SK-N-SH (cell line): Measurements from ENCODE around the gene AGO1. TPM values are rescaled to one million over a fixed set of nuclear protein-coding genes. Genes with fewer than 3 reads are reported as not detected.

Experiments used
- CTCF ChIA-PET: fragments of 300-600, 350-600 bp; formaldehyde crosslinking; extraction: SDS; loops from one replicate; lab custom pipeline; 2021; lab: Yijun Ruan, JAX
- POLR2A ChIA-PET: fragments of 350-600 bp; sonication (Branson Sonifier 250); formaldehyde crosslinking; extraction: SDS; loops from one replicate; lab custom pipeline; 2020; ENCODE audit warnings: antibody characterized with exemption, inconsistent platforms; lab: Yijun Ruan, JAX
- DNase-seq: peaks from one replicate; pipeline ENCODE4 v3.0.0; 2012
- H2AFZ ChIP-seq: fragments of 200-600 bp; sonication (generic); 2 replicates; pipeline ENCODE4 v1.8.1; 2016; ENCODE audit warnings: antibody characterized with exemption, mild to moderate bottlenecking, low read depth
- H3F3A ChIP-seq: fragments of 200-600 bp; sonication (generic); replicated peaks from 2 replicates; pipeline ENCODE3; 2016; ENCODE audit warnings: antibody characterized with exemption, mild to moderate bottlenecking; ENCODE audit not compliant: insufficient read depth
- H3K27ac ChIP-seq, 2 experiments: fragments of 200-500 bp in 1 of 2; fragments of 200-600 bp in 1 of 2; sonication (Bioruptor generic) in 1 of 2; sonication (generic), shearing (Covaris generic) in 1 of 2; 2 replicates each; pipeline versions ENCODE4 v1.5.1 to v1.6.1; 2014 to 2016; ENCODE audit warnings: low read depth in 2 of 2, inconsistent platforms in 1 of 2, low read length in 1 of 2, mild to moderate bottlenecking in 1 of 2, mixed read lengths in 1 of 2
- H3K27me3 ChIP-seq: fragments of 200-600 bp; sonication (generic), shearing (Covaris generic); 2 replicates; pipeline ENCODE4 v1.6.1; 2016; ENCODE audit warnings: mixed run types; ENCODE audit not compliant: insufficient read depth
- H3K36me3 ChIP-seq, 2 experiments: fragments of 200-500 bp in 1 of 2; fragments of 200-600 bp in 1 of 2; sonication (Bioruptor generic) in 1 of 2; sonication (generic) in 1 of 2; replicated peaks in 1 of 2; 2 replicates each; pipeline versions ENCODE3 to v1.5.1; 2014 to 2016; ENCODE audit warnings: low read length in 1 of 2, mild to moderate bottlenecking in 1 of 2; ENCODE audit not compliant: insufficient read depth in 2 of 2, control insufficient read depth in 1 of 2
- H3K4me1 ChIP-seq, 2 experiments: fragments of 200-500 bp in 1 of 2; fragments of 200-600 bp in 1 of 2; sonication (Bioruptor generic) in 1 of 2; sonication (generic), shearing (Covaris generic) in 1 of 2; 2 replicates each; pipeline versions ENCODE4 v1.5.1 to v1.6.1; 2014 to 2016; ENCODE audit warnings: low read depth in 1 of 2, low read length in 1 of 2, mixed run types in 1 of 2; ENCODE audit not compliant: insufficient read depth in 2 of 2, control insufficient read depth in 1 of 2
- H3K4me2 ChIP-seq: fragments of 200-600 bp; sonication (generic), shearing (Covaris generic); 2 replicates; pipeline ENCODE4 v1.6.1; 2017; ENCODE audit warnings: mixed run types
- H3K4me3 ChIP-seq, 2 experiments: fragments of 200-500 bp in 1 of 2; fragments of 200-600 bp in 1 of 2; sonication (Bioruptor generic) in 1 of 2; sonication (generic), shearing (Covaris generic) in 1 of 2; 2 replicates each; pipeline versions ENCODE4 v1.5.1 to v1.8.1; 2014 to 2016; ENCODE audit warnings: low read depth in 2 of 2, inconsistent platforms in 1 of 2, low read length in 1 of 2, mild to moderate bottlenecking in 1 of 2, mixed read lengths in 1 of 2, moderate library complexity in 1 of 2
- H3K79me2 ChIP-seq: fragments of 200-600 bp; sonication (generic); 2 replicates; pipeline ENCODE4 v1.8.1; 2017; ENCODE audit warnings: mild to moderate bottlenecking; ENCODE audit not compliant: insufficient read depth
- H3K9ac ChIP-seq: fragments of 200-600 bp; sonication (generic); 2 replicates; pipeline ENCODE4 v1.6.1; 2017; ENCODE audit warnings: mixed run types
- H3K9me2 ChIP-seq: fragments of 200-600 bp; sonication (generic); 2 replicates; pipeline ENCODE4 v1.6.1; 2017; ENCODE audit warnings: mixed run types
- H3K9me3 ChIP-seq: fragments of 200-600 bp; sonication (generic); 2 replicates; pipeline ENCODE4 v1.6.1; 2017; ENCODE audit warnings: mixed run types, mild to moderate bottlenecking, moderate library complexity
- H4K20me1 ChIP-seq: fragments of 200-600 bp; sonication (generic); 2 replicates; pipeline ENCODE4 v1.6.1; 2017; ENCODE audit warnings: mild to moderate bottlenecking, mixed run types; ENCODE audit not compliant: insufficient read depth
- ELF1 ChIP-seq: IDR thresholded peaks from 2 replicates; pipeline ENCODE4 v1.4.0; 2012
- FOSL2 ChIP-seq: IDR thresholded peaks from 2 replicates; pipeline ENCODE4 v1.4.0; 2012; ENCODE audit warnings: low read depth, mild to moderate bottlenecking, moderate library complexity, borderline replicate concordance
- JUND ChIP-seq: IDR thresholded peaks from 2 replicates; pipeline ENCODE4 v1.4.0; 2012
- MEF2A ChIP-seq: IDR thresholded peaks from 2 replicates; pipeline ENCODE4 v1.4.0; 2012; ENCODE audit warnings: low read depth, borderline replicate concordance
- RCOR1 ChIP-seq: fragments of 150-350 bp; IDR thresholded peaks from 2 replicates; pipeline ENCODE4 v1.6.1; 2017; ENCODE audit warnings: antibody characterized with exemption, low read length
- RFX5 ChIP-seq: IDR thresholded peaks from 2 replicates; pipeline ENCODE4 v1.6.1; 2012; ENCODE audit warnings: mild to moderate bottlenecking, improper control_type of control experiment, low read length
- RXRA ChIP-seq: IDR thresholded peaks from 2 replicates; pipeline ENCODE4 v1.4.0; 2012; ENCODE audit warnings: low read depth, mild to moderate bottlenecking, borderline replicate concordance
- SIN3A ChIP-seq: IDR thresholded peaks from 2 replicates; pipeline ENCODE4 v1.6.1; 2012; ENCODE audit warnings: low read depth, mild to moderate bottlenecking, low read length, moderate library complexity, borderline replicate concordance
- TAF1 ChIP-seq: IDR thresholded peaks from 2 replicates; pipeline ENCODE4 v1.6.1; 2012; ENCODE audit warnings: low read depth, mild to moderate bottlenecking, low read length, moderate library complexity, borderline replicate concordance
- TCF12 ChIP-seq: IDR thresholded peaks from 2 replicates; pipeline ENCODE4 v1.4.0; 2012
- TEAD4 ChIP-seq: IDR thresholded peaks from 2 replicates; pipeline ENCODE4 v1.4.0; 2012; ENCODE audit warnings: mild to moderate bottlenecking, borderline replicate concordance; ENCODE audit not compliant: insufficient read depth
- USF1 ChIP-seq: IDR thresholded peaks from 2 replicates; pipeline ENCODE4 v1.4.0; 2012; ENCODE audit warnings: low read depth, borderline replicate concordance
- YY1 ChIP-seq: IDR thresholded peaks from 2 replicates; pipeline ENCODE4 v1.4.0; 2012; ENCODE audit warnings: low read depth, mild to moderate bottlenecking
- WGBS: methylation state at CpG from one replicate; pipeline ENCODE4 v1.1.6; 2017; ENCODE audit warnings: low lambda C conversion rate; 5-methylcytosine and 5-hydroxymethylcytosine counted together
- polyA plus RNA-seq, 3 experiments: library from polyadenylated mRNA; depleted of rRNA; stranded (reverse); fragments of >200 nt; gene quantifications; 2 replicates each; pipeline ENCODE4 v1.2.3, GENCODE V29; 2012
- TF ChIP-seq, protein P1 (sequence below): IDR thresholded peaks from 2 replicates; pipeline ENCODE4 v1.4.0; 2012; ENCODE audit warnings: low read depth, borderline replicate concordance
- TF ChIP-seq, protein P2 (sequence below): fragments of 200-600 bp; sonication (generic); IDR thresholded peaks from 2 replicates; pipeline ENCODE4 v1.6.1; 2017; ENCODE audit warnings: antibody characterized with exemption, mild to moderate bottlenecking, moderate library complexity
- TF ChIP-seq, protein P3 (sequence below): IDR thresholded peaks from 2 replicates; pipeline ENCODE4; 2012
- TF ChIP-seq, protein P4 (sequence below): IDR thresholded peaks from 2 replicates; pipeline ENCODE4 v1.4.0; 2012; ENCODE audit warnings: low read depth

The AGO1 gene
- polyA plus RNA-seq, 1 of the 3 experiments (the other 2 are of a cell fraction) = 7.8 TPM

DNA sequence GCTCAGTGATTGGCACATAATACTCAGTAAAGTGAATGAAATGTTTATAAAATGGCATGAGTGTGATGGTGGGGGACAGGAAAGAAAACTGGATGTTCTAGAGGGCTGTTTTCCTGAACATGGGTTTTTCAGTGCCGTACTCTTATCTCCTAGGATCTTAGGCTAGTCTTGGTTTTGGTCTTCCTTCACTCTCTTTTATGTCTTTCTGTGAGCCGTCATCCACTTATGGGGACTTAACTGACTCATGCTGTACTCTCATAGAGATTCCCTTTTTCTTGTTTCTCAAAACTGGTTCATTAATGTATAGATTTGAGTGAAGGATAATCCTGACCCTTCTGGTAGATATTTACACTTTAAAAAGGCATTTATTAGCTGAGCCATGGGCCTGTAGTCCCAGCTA, 64.5 kb downstream of the AGO1 start:
- Histone ChIP-seq H2AFZ (no peak overlapping the region), H3F3A (no peaks in the 10 kb centered on the region), H3K9me3 (no peaks in the 10 kb centered on the region), H3K4me2 (no peak overlapping the region), H3K4me1 (peaks cover 0 to 8% of the 10 kb centered on the region in 2 experiments; a peak in 1 of 4 replicates), H3K9ac (no peak overlapping the region), H3K27ac (no peak overlapping the region), H3K36me3 (peaks cover 7 to 31% of the 10 kb centered on the region in 2 experiments), H3K27me3 (no peaks in the 10 kb centered on the region), H3K9me2 (no peaks in the 10 kb centered on the region), H4K20me1 (peaks cover 14% of the 10 kb centered on the region; the same call in 1 of the 2 replicates), H3K79me2 (peaks cover 64% of the 10 kb centered on the region), H3K4me3 (no peak overlapping the region)
- DNase-seq = no peak
- ChIA-PET POLR2A (no interaction called here), CTCF (interaction anchor here (0.7 to 1.2 kb wide), 2 partner anchors 23 to 187 kb away, joined by 3 read pairs; no protein-coding TSS in a partner anchor)
- TF ChIP-seq, protein P1, sequence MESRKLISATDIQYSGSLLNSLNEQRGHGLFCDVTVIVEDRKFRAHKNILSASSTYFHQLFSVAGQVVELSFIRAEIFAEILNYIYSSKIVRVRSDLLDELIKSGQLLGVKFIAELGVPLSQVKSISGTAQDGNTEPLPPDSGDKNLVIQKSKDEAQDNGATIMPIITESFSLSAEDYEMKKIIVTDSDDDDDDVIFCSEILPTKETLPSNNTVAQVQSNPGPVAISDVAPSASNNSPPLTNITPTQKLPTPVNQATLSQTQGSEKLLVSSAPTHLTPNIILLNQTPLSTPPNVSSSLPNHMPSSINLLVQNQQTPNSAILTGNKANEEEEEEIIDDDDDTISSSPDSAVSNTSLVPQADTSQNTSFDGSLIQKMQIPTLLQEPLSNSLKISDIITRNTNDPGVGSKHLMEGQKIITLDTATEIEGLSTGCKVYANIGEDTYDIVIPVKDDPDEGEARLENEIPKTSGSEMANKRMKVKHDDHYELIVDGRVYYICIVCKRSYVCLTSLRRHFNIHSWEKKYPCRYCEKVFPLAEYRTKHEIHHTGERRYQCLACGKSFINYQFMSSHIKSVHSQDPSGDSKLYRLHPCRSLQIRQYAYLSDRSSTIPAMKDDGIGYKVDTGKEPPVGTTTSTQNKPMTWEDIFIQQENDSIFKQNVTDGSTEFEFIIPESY = no peak
- TF ChIP-seq YY1 (no peak), JUND (no peak), TCF12 (no peak), TAF1 (no peak), FOSL2 (no peak), SIN3A (no peak), ELF1 (no peak), RXRA (no peak), TEAD4 (no peak), RFX5 (no peak), MEF2A (no peak)
- TF ChIP-seq, protein P2, sequence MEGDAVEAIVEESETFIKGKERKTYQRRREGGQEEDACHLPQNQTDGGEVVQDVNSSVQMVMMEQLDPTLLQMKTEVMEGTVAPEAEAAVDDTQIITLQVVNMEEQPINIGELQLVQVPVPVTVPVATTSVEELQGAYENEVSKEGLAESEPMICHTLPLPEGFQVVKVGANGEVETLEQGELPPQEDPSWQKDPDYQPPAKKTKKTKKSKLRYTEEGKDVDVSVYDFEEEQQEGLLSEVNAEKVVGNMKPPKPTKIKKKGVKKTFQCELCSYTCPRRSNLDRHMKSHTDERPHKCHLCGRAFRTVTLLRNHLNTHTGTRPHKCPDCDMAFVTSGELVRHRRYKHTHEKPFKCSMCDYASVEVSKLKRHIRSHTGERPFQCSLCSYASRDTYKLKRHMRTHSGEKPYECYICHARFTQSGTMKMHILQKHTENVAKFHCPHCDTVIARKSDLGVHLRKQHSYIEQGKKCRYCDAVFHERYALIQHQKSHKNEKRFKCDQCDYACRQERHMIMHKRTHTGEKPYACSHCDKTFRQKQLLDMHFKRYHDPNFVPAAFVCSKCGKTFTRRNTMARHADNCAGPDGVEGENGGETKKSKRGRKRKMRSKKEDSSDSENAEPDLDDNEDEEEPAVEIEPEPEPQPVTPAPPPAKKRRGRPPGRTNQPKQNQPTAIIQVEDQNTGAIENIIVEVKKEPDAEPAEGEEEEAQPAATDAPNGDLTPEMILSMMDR = no peak
- TF ChIP-seq, protein P3, sequence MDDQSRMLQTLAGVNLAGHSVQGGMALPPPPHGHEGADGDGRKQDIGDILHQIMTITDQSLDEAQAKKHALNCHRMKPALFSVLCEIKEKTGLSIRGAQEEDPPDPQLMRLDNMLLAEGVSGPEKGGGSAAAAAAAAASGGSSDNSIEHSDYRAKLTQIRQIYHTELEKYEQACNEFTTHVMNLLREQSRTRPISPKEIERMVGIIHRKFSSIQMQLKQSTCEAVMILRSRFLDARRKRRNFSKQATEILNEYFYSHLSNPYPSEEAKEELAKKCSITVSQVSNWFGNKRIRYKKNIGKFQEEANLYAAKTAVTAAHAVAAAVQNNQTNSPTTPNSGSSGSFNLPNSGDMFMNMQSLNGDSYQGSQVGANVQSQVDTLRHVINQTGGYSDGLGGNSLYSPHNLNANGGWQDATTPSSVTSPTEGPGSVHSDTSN = no peak
- 90% methylated on average over 2 of the region's 2 CpGs for WGBS

DNA sequence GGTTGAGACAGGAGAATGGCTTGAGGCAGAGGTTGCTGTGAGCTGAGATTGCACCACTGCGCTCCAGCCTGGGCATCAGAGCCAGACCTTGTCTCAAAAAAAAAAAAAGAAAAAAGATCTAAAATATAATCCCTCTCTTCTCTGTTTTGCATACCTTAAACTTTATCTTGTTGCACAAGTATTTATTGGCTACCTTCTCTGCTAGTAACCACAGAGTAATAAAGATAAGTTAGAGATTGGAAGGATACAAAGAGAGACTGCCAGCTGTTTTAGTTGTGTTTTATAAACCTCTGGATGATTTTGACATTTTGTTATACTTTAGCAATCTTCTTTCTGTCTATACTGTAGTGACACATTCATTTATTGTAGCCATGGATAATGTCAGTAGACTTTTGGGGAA, 75.5 kb downstream of the AGO1 start:
- no peaks in the 10 kb centered on the region for H3K4me1 ChIP-seq
- TF ChIP-seq FOSL2 (no peak), USF1 (no peak), RCOR1 (no peak), ELF1 (no peak), SIN3A (no peak), MEF2A (no peak)
- TF ChIP-seq, protein P1 = no peak
- TF ChIP-seq, protein P4, sequence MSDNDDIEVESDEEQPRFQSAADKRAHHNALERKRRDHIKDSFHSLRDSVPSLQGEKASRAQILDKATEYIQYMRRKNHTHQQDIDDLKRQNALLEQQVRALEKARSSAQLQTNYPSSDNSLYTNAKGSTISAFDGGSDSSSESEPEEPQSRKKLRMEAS = no peak

More for the DNA sequence above, 75.5 kb downstream of the AGO1 start:
- Histone ChIP-seq H3K27me3 (no peaks in the 10 kb centered on the region), H3K36me3 (peaks cover 0 to 6% of the 10 kb centered on the region in 2 experiments), H3K4me2 (no peak overlapping the region), H2AFZ (no peak overlapping the region), H3K79me2 (peaks cover 31% of the 10 kb centered on the region), H3K9me2 (no peaks in the 10 kb centered on the region), H3F3A (peaks cover 9% of the 10 kb centered on the region), H4K20me1 (no peaks in the 10 kb centered on the region; the same call in 1 of the 2 replicates), H3K27ac (no peak overlapping the region), H3K9ac (no peak overlapping the region), H3K9me3 (no peaks in the 10 kb centered on the region), H3K4me3 (no peak overlapping the region)
- CTCF ChIA-PET = no interaction called here
- POLR2A ChIA-PET = no interaction called here
- DNase-seq = no peak
- WGBS = 100% methylated on average over 1 of the region's 1 CpG
